HG02973 (cell line): ENCODE measurements around the gene WDFY4.
"Not testable (repeated sequence)": the region's sequence is repeated elsewhere in the genome, so short reads cannot be mapped to it uniquely, and the experiment has no call there.

Experiments
- ATAC-seq: cut with Tn5 transposase; IDR thresholded peaks from one replicate; pipeline ENCODE4 v1.9.1; 2021; ENCODE audit warnings: moderate library complexity; ENCODE audit not compliant: unreplicated experiment

WDFY4 gene

GRCh38 chr10:48684792-48685623, at the start of gene WDFY4:
WDFY4 (plus strand) TSS chr10:48684873; CDS start chr10:48709733, 24,860 bp downstream.
- ATAC-seq: peak; percentile 66

GRCh38 chr10:48634984-48635557, 49.6 kb upstream of the WDFY4 start:
- ATAC-seq: no peak

GRCh38 chr10:48636231-48636630, 48.4 kb upstream of the WDFY4 start:
- ATAC-seq: no peak

GRCh38 chr10:48636901-48637300, 47.8 kb upstream of the WDFY4 start:
- no peak for ATAC-seq

- no peak for ATAC-seq
Observed at GRCh38 chr10:48638158-48638557, 46.5 kb upstream of the WDFY4 start.

GRCh38 chr10:48638739-48639527, 45.7 kb upstream of the WDFY4 start:
- no peak for ATAC-seq

- no peak for ATAC-seq
Observed at GRCh38 chr10:48639632-48640031, 45.0 kb upstream of the WDFY4 start.

GRCh38 chr10:48640326-48640725, 44.3 kb upstream of the WDFY4 start:
- no peak for ATAC-seq

- ATAC-seq: not testable (repeated sequence)
Observed at GRCh38 chr10:48641099-48641690, 43.5 kb upstream of the WDFY4 start.

GRCh38 chr10:48645600-48645999, 39.1 kb upstream of the WDFY4 start:
- no peak for ATAC-seq

GRCh38 chr10:48647073-48647472, 37.6 kb upstream of the WDFY4 start:
- ATAC-seq: not testable (repeated sequence)

- no peak for ATAC-seq
Observed at GRCh38 chr10:48648172-48648942, 36.3 kb upstream of the WDFY4 start.

GRCh38 chr10:48649349-48649944, 35.2 kb upstream of the WDFY4 start:
- no peak for ATAC-seq

GRCh38 chr10:48651293-48651692, 33.4 kb upstream of the WDFY4 start:
- ATAC-seq: no peak

- no peak for ATAC-seq
Observed at GRCh38 chr10:48651839-48652238, 32.8 kb upstream of the WDFY4 start.

GRCh38 chr10:48652344-48652743, 32.3 kb upstream of the WDFY4 start:
- no peak for ATAC-seq

- ATAC-seq: no peak
Observed at GRCh38 chr10:48653347-48653746, 31.3 kb upstream of the WDFY4 start.

- ATAC-seq: no peak
Observed at GRCh38 chr10:48653944-48654698, 30.6 kb upstream of the WDFY4 start.
